Skin epidermis (tissue), 12 donors: ENCODE results near the gene NAA25.
A peak's percentile ranks its signal among the peaks of the same experiment; 100 is the strongest.
"Not testable (repeated sequence)": the region's sequence is repeated elsewhere in the genome, so short reads cannot be mapped to it uniquely, and the experiment has no call there.

Experiments
- H3K27ac ChIP-seq, 21 experiments: fragments of 200-600 bp; sonication (generic) in 11 of 21; one replicate each; pipeline ENCODE4 v1.5.0; 2020; ENCODE audit warnings: mild to moderate bottlenecking in 3 of 21, inconsistent platforms in 2 of 21, moderate library complexity in 2 of 21
- H3K4me3 ChIP-seq, 7 experiments: fragments of 200-600 bp; sonication (generic) in 2 of 7; one replicate each; pipeline ENCODE4 v1.5.0; 2020; ENCODE audit warnings: inconsistent platforms in 2 of 7, mild to moderate bottlenecking in 2 of 7, moderate library complexity in 1 of 7

NAA25 gene

GRCh38 chr12:112121780-112122565 lies 13.4 kb upstream of the NAA25 start:
- Histone ChIP-seq H3K27ac (peak overlapping the region in 12 of 21 experiments; percentile 16 to 78 (median 61)), H3K4me3 (no peak overlapping the region)

GRCh38 chr12:112117685-112118084 lies 9.1 kb upstream of the NAA25 start:
- Histone ChIP-seq H3K4me3 (no peak overlapping the region), H3K27ac (peak overlapping the region in 2 of 21 experiments; percentile 7 to 55)

- H3K4me3 ChIP-seq, result no peak overlapping the region
- H3K27ac ChIP-seq, result peak overlapping the region in 14 of 21 experiments; percentile 7 to 70 (median 52)
These were observed 7.9 kb upstream of the NAA25 start for GRCh38 chr12:112116232-112117060.

- Histone ChIP-seq H3K4me3 (no peak overlapping the region), H3K27ac (peak overlapping the region in 1 of 21 experiments; percentile 59)
These were observed 6.9 kb upstream of the NAA25 start for GRCh38 chr12:112115259-112116045.

- H3K27ac ChIP-seq, result peak overlapping the region in 18 of 21 experiments; percentile 4 to 74 (median 46)
- no peak overlapping the region for H3K4me3 ChIP-seq
These were observed 4.0 kb upstream of the NAA25 start for GRCh38 chr12:112112409-112113133.

GRCh38 chr12:112111931-112112330 lies 3.3 kb upstream of the NAA25 start:
- H3K27ac ChIP-seq, result peak overlapping the region in 17 of 21 experiments; percentile 4 to 74 (median 44)
- no peak overlapping the region for H3K4me3 ChIP-seq

GRCh38 chr12:112110787-112111662 lies 2.4 kb upstream of the NAA25 start:
- peak overlapping the region in 4 of 21 experiments; percentile 4 to 34 (median 20) for H3K27ac ChIP-seq
- not testable (repeated sequence) for H3K4me3 ChIP-seq

GRCh38 chr12:112107306-112108201 lies 1.0 kb downstream of the NAA25 start:
- Histone ChIP-seq H3K4me3 (peak overlapping the region; percentile 74 to 93 (median 84)), H3K27ac (peak overlapping the region in 20 of 21 experiments; percentile 65 to 100 (median 94))

GRCh38 chr12:112105891-112106290 lies 2.7 kb downstream of the NAA25 start:
- Histone ChIP-seq H3K27ac (no peak overlapping the region), H3K4me3 (no peak overlapping the region)

GRCh38 chr12:112103758-112104503 lies 4.7 kb downstream of the NAA25 start:
- H3K4me3 ChIP-seq, result no peak overlapping the region
- no peak overlapping the region for H3K27ac ChIP-seq

- not testable (repeated sequence) for H3K27ac ChIP-seq, H3K4me3 ChIP-seq
These were observed 5.8 kb downstream of the NAA25 start for GRCh38 chr12:112102746-112103145.

- H3K4me3 ChIP-seq, result no peak overlapping the region
- no peak overlapping the region for H3K27ac ChIP-seq
These were observed 6.5 kb downstream of the NAA25 start for GRCh38 chr12:112102127-112102526.

GRCh38 chr12:112100500-112100899 lies 8.1 kb downstream of the NAA25 start:
- not testable (repeated sequence) for H3K27ac ChIP-seq, H3K4me3 ChIP-seq

- peak overlapping the region in 1 of 21 experiments; percentile 16 for H3K27ac ChIP-seq
- no peak overlapping the region for H3K4me3 ChIP-seq
These were observed 10.9 kb downstream of the NAA25 start for GRCh38 chr12:112097641-112098040.

- peak overlapping the region in 3 of 21 experiments; percentile 1 to 45 (median 22) for H3K27ac ChIP-seq
- H3K4me3 ChIP-seq, result no peak overlapping the region
These were observed 11.9 kb downstream of the NAA25 start for GRCh38 chr12:112096667-112097066.

- H3K27ac ChIP-seq, result peak overlapping the region in 4 of 21 experiments; percentile 13 to 45 (median 24)
- H3K4me3 ChIP-seq, result no peak overlapping the region
These were observed 12.5 kb downstream of the NAA25 start for GRCh38 chr12:112096070-112096469.
